ENCODE results near the gene PLCB1.

Gene PLCB1

GRCh38 chr20:8880085-8880853, 748.2 kb downstream of the PLCB1 start:
- no peak for DNase-seq (ENCODE audit: low read depth in 2 of 2)

- no peak for DNase-seq (ENCODE audit: low read depth in 2 of 2)
Measured at GRCh38 chr20:8891039-8891438, 759.0 kb downstream of the PLCB1 start.

GRCh38 chr20:8895472-8895871, 763.4 kb downstream of the PLCB1 start:
- no peak for DNase-seq (ENCODE audit: low read depth in 2 of 2)

- DNase-seq (ENCODE audit: low read depth in 2 of 2), result no peak
Measured at GRCh38 chr20:8898823-8899222, 766.8 kb downstream of the PLCB1 start.

- DNase-seq (ENCODE audit: low read depth in 2 of 2), result no peak
Measured at GRCh38 chr20:8901237-8902025, 769.4 kb downstream of the PLCB1 start.

GRCh38 chr20:8903655-8904605, 771.9 kb downstream of the PLCB1 start:
- no peak for DNase-seq (ENCODE audit: low read depth in 2 of 2)

GRCh38 chr20:8909596-8909995, 777.5 kb downstream of the PLCB1 start:
- DNase-seq (ENCODE audit: low read depth in 2 of 2), result no peak

GRCh38 chr20:8912096-8912495, 780.0 kb downstream of the PLCB1 start:
- DNase-seq (ENCODE audit: low read depth in 2 of 2), result no peak

- DNase-seq (ENCODE audit: low read depth in 2 of 2), result no peak
Measured at GRCh38 chr20:8912731-8913130, 780.7 kb downstream of the PLCB1 start.

GRCh38 chr20:8913456-8913855, 781.4 kb downstream of the PLCB1 start:
- no peak for DNase-seq (ENCODE audit: low read depth in 2 of 2)

- DNase-seq (ENCODE audit: low read depth in 2 of 2), result no peak
Measured at GRCh38 chr20:8914421-8914820, 782.4 kb downstream of the PLCB1 start.

GRCh38 chr20:8917084-8917483, 785.0 kb downstream of the PLCB1 start:
- no peak for DNase-seq (ENCODE audit: low read depth in 2 of 2)

- DNase-seq (ENCODE audit: low read depth in 2 of 2), result no peak
Measured at GRCh38 chr20:8918145-8918544, 786.1 kb downstream of the PLCB1 start.

GRCh38 chr20:8924539-8924938, 792.5 kb downstream of the PLCB1 start:
- no peak for DNase-seq (ENCODE audit: low read depth in 2 of 2)

GRCh38 chr20:8930726-8931125, 798.7 kb downstream of the PLCB1 start:
- DNase-seq (ENCODE audit: low read depth in 2 of 2), result no peak

- no peak for DNase-seq (ENCODE audit: low read depth in 2 of 2)
Measured at GRCh38 chr20:8932192-8933165, 800.4 kb downstream of the PLCB1 start.

GRCh38 chr20:8933381-8933807, 801.3 kb downstream of the PLCB1 start:
- DNase-seq (ENCODE audit: low read depth in 2 of 2), result no peak

- DNase-seq (ENCODE audit: low read depth in 2 of 2), result no peak
Measured at GRCh38 chr20:8934362-8934761, 802.3 kb downstream of the PLCB1 start.

All from stimulated activated CD8-positive, alpha-beta memory T cell treated with anti-CD3 and anti-CD28 coated beads, Interleukin-2, amount 100 ng/mL, for 48 hours (primary cell).